Posterior cingulate gyrus (tissue), 11 donors: ENCODE data around the gene CCDC187.
A peak's percentile ranks its signal among the peaks of the same experiment; 100 is the strongest.

Experiments used
- DNase-seq, 10 donors: peaks; one replicate each; pipeline versions ENCODE4 v3.0.0 to v3.0.0-alpha.2; 2020 to 2021; ENCODE audit warnings: mixed read lengths in 3 of 10
- intact Hi-C: fragments of 100-400 bp; cut with DNase I; formaldehyde crosslinking; loops from one replicate; pipeline ENCODE4 v1.15.1; 2023

CCDC187 gene

GRCh38 chr9:136303066-136303824, 649 bp downstream of the CCDC187 start:
- peak in 2 of 10 donors; percentile 63 to 80 for DNase-seq
- intact Hi-C loops, result no loop called here

GRCh38 chr9:136302527-136302926, 1.4 kb downstream of the CCDC187 start:
- peak in 2 of 10 donors; percentile 57 to 59 for DNase-seq
- intact Hi-C loops, result no loop called here

GRCh38 chr9:136300866-136301265, 3.0 kb downstream of the CCDC187 start:
- intact Hi-C loops, result no loop called here
- DNase-seq, result peak in 2 of 10 donors; percentile 29 to 44

GRCh38 chr9:136300016-136300545, 3.8 kb downstream of the CCDC187 start:
- DNase-seq, result peak in 2 of 10 donors; percentile 40 to 50
- intact Hi-C loops, result no loop called here

GRCh38 chr9:136299541-136299940, 4.4 kb downstream of the CCDC187 start:
- intact Hi-C loops, result no loop called here

GRCh38 chr9:136299116-136299515, 4.8 kb downstream of the CCDC187 start:
- peak in 2 of 10 donors; percentile 42 to 74 for DNase-seq
- intact Hi-C loops, result no loop called here

More at GRCh38 chr9:136299541-136299940, 4.4 kb downstream of the CCDC187 start:
- DNase-seq, result peak in 1 of 10 donors; percentile 33

GRCh38 chr9:136297766-136298735, 5.8 kb downstream of the CCDC187 start:
- DNase-seq, result peak in 3 of 10 donors; percentile 68 to 77 (median 68)
- intact Hi-C loops, result no loop called here

- DNase-seq, result peak in 3 of 10 donors; percentile 69 to 81 (median 74)
These were observed 6.7 kb downstream of the CCDC187 start for GRCh38 chr9:136297016-136297691.

GRCh38 chr9:136296434-136297015, 7.4 kb downstream of the CCDC187 start:
- peak in 4 of 10 donors; percentile 21 to 64 (median 60) for DNase-seq
- intact Hi-C loops, result no loop called here

More at GRCh38 chr9:136297016-136297691, 6.7 kb downstream of the CCDC187 start:
- intact Hi-C loops, result no loop called here

- DNase-seq, result peak in 4 of 10 donors; percentile 8 to 73 (median 59)
- intact Hi-C loops, result no loop called here
These were observed 8.1 kb downstream of the CCDC187 start for GRCh38 chr9:136295542-136296433.

- DNase-seq, result peak in 3 of 10 donors; percentile 26 to 65 (median 47)
These were observed 8.8 kb downstream of the CCDC187 start for GRCh38 chr9:136295055-136295454.

GRCh38 chr9:136294437-136294836, 9.5 kb downstream of the CCDC187 start:
- intact Hi-C loops, result no loop called here

More at GRCh38 chr9:136295055-136295454, 8.8 kb downstream of the CCDC187 start:
- intact Hi-C loops, result no loop called here

GRCh38 chr9:136293476-136294077, 10.3 kb downstream of the CCDC187 start:
- DNase-seq, result no peak
- intact Hi-C loops, result no loop called here

More at GRCh38 chr9:136294437-136294836, 9.5 kb downstream of the CCDC187 start:
- peak in 2 of 10 donors; percentile 43 to 60 for DNase-seq

GRCh38 chr9:136292591-136293448, 11.1 kb downstream of the CCDC187 start:
- peak in 5 of 10 donors; percentile 18 to 88 (median 80) for DNase-seq
- intact Hi-C loops, result no loop called here

- peak in 3 of 10 donors; percentile 67 to 77 (median 71) for DNase-seq
- intact Hi-C loops, result no loop called here
These were observed 11.8 kb downstream of the CCDC187 start for GRCh38 chr9:136292026-136292538.

GRCh38 chr9:136291306-136292025, 12.4 kb downstream of the CCDC187 start:
- intact Hi-C loops, result no loop called here
- DNase-seq, result peak in 3 of 10 donors; percentile 46 to 77 (median 70)
